Mesendoderm (in vitro differentiated cells): ENCODE results near the gene PRKCA.

Experiments
- DNase-seq: peaks from one replicate; pipeline ENCODE4 v3.0.0; 2013
- H2AK5ac ChIP-seq: 2 replicates; pipeline ENCODE4 v1.6.1; 2013; ENCODE audit warnings: low read length, inconsistent platforms
- H2BK120ac ChIP-seq: 2 replicates; pipeline ENCODE4 v1.6.1; 2013; ENCODE audit warnings: low read depth, mild to moderate bottlenecking, low read length, moderate library complexity, mixed read lengths
- H2BK15ac ChIP-seq: replicated peaks from 2 replicates; pipeline ENCODE4 v1.6.1; 2013; ENCODE audit warnings: low read depth, mild to moderate bottlenecking, moderate library complexity
- H2BK5ac ChIP-seq: 2 replicates; pipeline ENCODE4 v1.6.1; 2013; ENCODE audit warnings: low read length, inconsistent platforms
- H3K18ac ChIP-seq: 2 replicates; pipeline ENCODE4 v1.6.1; 2013; ENCODE audit warnings: mild to moderate bottlenecking, low read length, mixed read lengths
- H3K23ac ChIP-seq: one replicate; pipeline ENCODE4 v1.6.1; 2013; ENCODE audit warnings: low read length
- H3K27ac ChIP-seq: 2 replicates; pipeline ENCODE4 v1.5.1; 2013; ENCODE audit warnings: low read depth, mild to moderate bottlenecking, inconsistent platforms, low read length, moderate library complexity
- H3K27me3 ChIP-seq: 2 replicates; pipeline ENCODE4 v1.6.1; 2013; ENCODE audit warnings: low read length, control low read depth, mild to moderate bottlenecking, inconsistent platforms; ENCODE audit not compliant: insufficient read depth, poor library complexity
- H3K36me3 ChIP-seq: 2 replicates; pipeline ENCODE4 v1.6.1; 2013; ENCODE audit warnings: low read length, inconsistent platforms; ENCODE audit not compliant: control insufficient read depth, insufficient read depth
- H3K4ac ChIP-seq: one replicate; pipeline ENCODE4 v1.6.1; 2013; ENCODE audit warnings: low read depth, mild to moderate bottlenecking, low read length, moderate library complexity
- H3K4me1 ChIP-seq: 2 replicates; pipeline ENCODE4 v1.6.1; 2013; ENCODE audit warnings: low read depth, low read length, inconsistent platforms; ENCODE audit not compliant: control insufficient read depth
- H3K4me2 ChIP-seq: 2 replicates; pipeline ENCODE4 v1.6.1; 2013; ENCODE audit warnings: low read length
- H3K4me3 ChIP-seq: 2 replicates; pipeline ENCODE4 v1.5.1; 2013; ENCODE audit warnings: mild to moderate bottlenecking, low read length
- H3K56ac ChIP-seq: one replicate; pipeline ENCODE4 v1.6.1; 2013; ENCODE audit warnings: low read length
- H3K79me1 ChIP-seq: 2 replicates; pipeline ENCODE4 v1.6.1; 2013; ENCODE audit warnings: low read length, inconsistent platforms
- H3K79me2 ChIP-seq: 2 replicates; pipeline ENCODE4 v1.6.1; 2013; ENCODE audit warnings: mild to moderate bottlenecking, low read length; ENCODE audit not compliant: control insufficient read depth, insufficient read depth
- H3K9ac ChIP-seq: 2 replicates; pipeline ENCODE4 v1.6.1; 2013; ENCODE audit warnings: low read length, inconsistent platforms
- H4K5ac ChIP-seq: one replicate; pipeline ENCODE4 v1.6.1; 2013; ENCODE audit warnings: low read length
- H4K8ac ChIP-seq: one replicate; pipeline ENCODE4 v1.6.1; 2013; ENCODE audit warnings: low read depth, mild to moderate bottlenecking, control low read depth, low read length, moderate library complexity
- WGBS: extraction: QIAGEN DNeasy Blood & Tissue Kit; methylation state at CpG from one replicate; pipeline ENCODE4 v1.1.7; 2013; ENCODE audit warnings: low lambda C conversion rate, missing lambda C conversion rate; ENCODE audit not compliant: insufficient coverage; ENCODE audit errors: extremely low coverage; 5-methylcytosine and 5-hydroxymethylcytosine counted together

PRKCA gene

DNA sequence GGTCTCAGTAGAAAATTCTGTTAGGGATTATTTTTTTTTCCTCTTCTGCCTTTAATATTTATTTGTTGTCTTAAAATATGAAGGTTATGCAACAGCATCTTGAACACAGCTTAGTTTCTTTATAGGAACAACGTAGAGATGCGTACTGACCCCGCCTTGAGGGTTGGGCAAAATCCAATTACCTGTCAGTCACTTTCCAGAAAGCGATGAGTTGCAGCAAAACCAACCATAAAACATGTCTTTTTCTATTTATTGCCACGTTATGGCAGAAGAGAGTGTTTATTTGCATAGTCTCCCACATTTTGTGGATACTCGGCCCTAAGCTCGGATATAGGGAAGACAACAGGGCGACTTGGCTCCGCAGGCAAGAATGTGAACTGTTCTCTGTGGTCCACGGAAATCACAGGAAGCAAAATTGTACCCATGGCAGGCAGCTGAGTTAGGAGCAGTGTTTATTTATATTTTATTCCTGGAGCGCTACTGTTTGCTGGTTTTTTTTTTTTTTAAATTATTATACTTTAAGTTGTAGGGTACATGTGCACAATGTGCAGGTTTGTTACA, 488.2 kb downstream of the PRKCA start:
- Histone ChIP-seq H3K4me3 (no peak overlapping the region), H3K36me3 (no peaks in the 10 kb centered on the region), H3K4me1 (no peaks in the 10 kb centered on the region), H2AK5ac (no peak overlapping the region), H3K18ac (no peak overlapping the region), H3K27ac (no peak overlapping the region), H3K4me2 (no peak overlapping the region), H2BK120ac (no peak overlapping the region), H3K56ac (no peak overlapping the region), H3K9ac (no peak overlapping the region), H2BK5ac (no peak overlapping the region), H3K79me1 (no peaks in the 10 kb centered on the region), H3K27me3 (no peaks in the 10 kb centered on the region), H3K79me2 (no peaks in the 10 kb centered on the region), H4K5ac (no peak overlapping the region), H3K23ac (no peak overlapping the region), H2BK15ac (no peak overlapping the region), H4K8ac (no peak overlapping the region), H3K4ac (no peak overlapping the region)
- no peak for DNase-seq
- no CpG with 5 or more reads among the region's 11 CpGs for WGBS

DNA sequence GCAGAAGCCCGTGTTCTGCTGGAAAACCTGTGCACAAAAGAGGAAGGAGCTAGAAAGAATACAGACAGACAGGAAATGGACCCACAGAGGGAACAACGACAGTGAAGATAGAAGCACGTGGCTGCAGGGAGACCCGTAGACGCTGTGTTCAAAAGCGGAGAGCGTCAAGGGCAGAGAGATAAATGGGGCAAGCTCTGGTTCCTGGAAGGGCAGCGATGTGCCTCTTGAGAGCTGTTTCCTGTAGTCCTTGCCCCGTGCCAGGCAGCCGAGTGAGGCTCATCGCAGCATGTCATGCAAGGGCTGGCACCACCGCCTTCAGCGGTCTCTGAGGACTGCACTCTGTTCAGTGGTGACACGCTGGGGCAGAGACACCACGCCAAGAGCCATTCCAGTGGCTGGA, 488.9 kb downstream of the PRKCA start:
- no peak overlapping the region for H3K4ac ChIP-seq
- no peak overlapping the region for H3K9ac ChIP-seq
- H3K79me1 ChIP-seq = no peaks in the 10 kb centered on the region
- no peak overlapping the region for H3K4me3 ChIP-seq
- no peak overlapping the region for H4K8ac ChIP-seq
- H3K79me2 ChIP-seq = no peaks in the 10 kb centered on the region
- no peak overlapping the region for H2BK5ac ChIP-seq
- no peak overlapping the region for H3K23ac ChIP-seq
- no CpG with 5 or more reads among the region's 15 CpGs for WGBS
- no peak overlapping the region for H3K27ac ChIP-seq
- no peak overlapping the region for H3K56ac ChIP-seq
- DNase-seq = no peak
- no peaks in the 10 kb centered on the region for H3K4me1 ChIP-seq
- H2BK120ac ChIP-seq = no peak overlapping the region
- no peak overlapping the region for H3K18ac ChIP-seq
- no peak overlapping the region for H2BK15ac ChIP-seq
- H4K5ac ChIP-seq = no peak overlapping the region
- no peaks in the 10 kb centered on the region for H3K27me3 ChIP-seq
- no peak overlapping the region for H2AK5ac ChIP-seq
- no peak overlapping the region for H3K4me2 ChIP-seq
- H3K36me3 ChIP-seq = no peaks in the 10 kb centered on the region

DNA sequence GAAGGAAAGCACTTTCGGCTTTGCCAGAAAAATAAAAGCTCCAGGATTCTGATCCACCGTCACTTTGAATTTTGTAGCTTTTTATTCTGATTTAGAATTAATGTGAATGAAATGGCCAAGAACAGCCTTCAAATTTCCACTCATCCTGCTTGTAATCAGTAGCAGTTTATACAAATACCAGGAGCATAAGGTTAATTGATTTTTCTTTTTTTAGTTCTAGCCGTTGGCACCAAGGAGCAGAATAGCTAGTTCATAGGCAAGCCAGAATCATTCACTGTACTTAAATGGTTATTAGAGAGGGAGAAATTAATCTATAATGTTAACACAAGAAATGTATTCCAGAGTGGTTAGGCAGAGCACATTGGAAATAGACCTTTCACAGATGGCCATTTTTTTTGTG, 491.4 kb downstream of the PRKCA start:
- Histone ChIP-seq H3K4me3 (no peak overlapping the region), H3K18ac (no peak overlapping the region), H3K79me1 (no peaks in the 10 kb centered on the region), H3K27me3 (no peaks in the 10 kb centered on the region), H2BK5ac (no peak overlapping the region), H3K27ac (no peak overlapping the region), H3K56ac (peak overlapping the region; percentile 15), H3K4ac (no peak overlapping the region), H4K8ac (no peak overlapping the region), H3K79me2 (no peaks in the 10 kb centered on the region), H3K4me2 (no peak overlapping the region), H2BK15ac (no peak overlapping the region), H4K5ac (no peak overlapping the region), H3K4me1 (no peaks in the 10 kb centered on the region), H3K36me3 (no peaks in the 10 kb centered on the region), H3K23ac (no peak overlapping the region), H2BK120ac (no peak overlapping the region), H2AK5ac (no peak overlapping the region), H3K9ac (no peak overlapping the region)
- WGBS = no CpG with 5 or more reads among the region's 3 CpGs
- no peak for DNase-seq

DNA sequence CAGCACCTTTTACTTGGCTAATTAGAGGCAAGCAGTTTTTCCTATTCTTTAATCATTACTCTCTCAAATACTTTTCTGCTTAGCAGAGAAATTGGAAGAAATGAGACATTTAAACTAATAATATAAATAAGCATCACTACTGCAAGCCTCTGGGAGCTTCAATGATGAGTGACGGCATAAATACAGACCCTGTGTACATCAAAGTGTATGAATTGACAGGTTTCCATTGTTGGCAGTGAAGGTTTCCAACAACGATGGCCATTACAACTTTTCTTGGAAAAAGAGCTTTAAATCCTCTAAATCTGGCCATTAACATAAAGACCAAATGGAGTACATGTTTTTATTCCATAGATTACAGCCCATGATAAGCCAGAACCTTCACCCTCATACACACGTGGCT, 493.1 kb downstream of the PRKCA start:
- H3K9ac ChIP-seq = no peak overlapping the region

DNA sequence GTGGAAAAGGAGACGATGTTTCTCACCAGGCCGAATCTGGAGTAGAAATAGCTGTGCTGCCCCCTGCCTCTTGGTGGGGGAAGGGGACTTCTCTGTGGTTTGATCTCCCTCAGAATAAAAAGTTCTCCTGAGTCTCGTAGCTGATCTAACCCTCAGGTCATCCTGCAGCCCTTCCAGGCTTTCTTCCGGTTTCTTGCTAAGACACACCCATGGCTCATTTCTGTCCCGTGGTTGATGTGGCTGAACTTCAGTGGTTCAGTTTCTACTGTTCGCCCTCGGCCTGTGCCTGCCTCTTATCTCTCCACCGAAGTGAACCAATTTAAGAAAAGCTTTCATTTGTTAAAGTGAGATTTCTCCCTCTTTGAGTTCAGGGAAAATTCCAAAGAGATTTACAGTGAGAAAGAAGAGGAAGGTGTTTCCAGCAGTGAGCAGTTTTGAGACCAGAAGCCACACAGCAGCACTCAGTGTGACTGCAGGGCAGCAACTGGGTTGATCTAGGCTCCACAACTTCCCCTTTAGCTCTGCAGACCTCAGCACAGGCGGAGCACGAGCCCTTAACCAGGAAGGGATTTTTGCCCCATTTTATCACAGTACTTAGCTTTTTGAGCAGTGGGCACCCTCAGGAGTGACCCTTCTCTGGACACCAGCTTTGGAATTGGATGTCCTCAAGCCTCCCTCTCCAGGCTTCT, 497.6 kb downstream of the PRKCA start:
- Histone ChIP-seq H3K18ac (no peak overlapping the region), H2BK15ac (no peak overlapping the region), H3K56ac (no peak overlapping the region), H3K27ac (no peak overlapping the region), H2BK120ac (no peak overlapping the region), H3K4me1 (no peaks in the 10 kb centered on the region), H3K4me3 (no peak overlapping the region), H4K5ac (no peak overlapping the region), H3K9ac (no peak overlapping the region), H3K23ac (no peak overlapping the region), H3K27me3 (no peaks in the 10 kb centered on the region), H3K36me3 (no peaks in the 10 kb centered on the region), H2AK5ac (no peak overlapping the region), H3K79me1 (no peaks in the 10 kb centered on the region), H2BK5ac (no peak overlapping the region), H4K8ac (no peak overlapping the region), H3K79me2 (no peaks in the 10 kb centered on the region), H3K4me2 (no peak overlapping the region), H3K4ac (no peak overlapping the region)
- no CpG with 5 or more reads among the region's 10 CpGs for WGBS
- DNase-seq = no peak

More for the DNA sequence above, 493.1 kb downstream of the PRKCA start:
- Histone ChIP-seq H3K79me1 (no peaks in the 10 kb centered on the region), H3K27me3 (no peaks in the 10 kb centered on the region), H2BK5ac (no peak overlapping the region), H4K8ac (no peak overlapping the region), H3K27ac (no peak overlapping the region), H2BK15ac (no peak overlapping the region), H4K5ac (no peak overlapping the region), H2AK5ac (no peak overlapping the region), H3K56ac (no peak overlapping the region), H3K36me3 (no peaks in the 10 kb centered on the region), H3K4me1 (no peaks in the 10 kb centered on the region), H3K4me2 (no peak overlapping the region), H3K79me2 (no peaks in the 10 kb centered on the region), H3K23ac (no peak overlapping the region), H3K4ac (no peak overlapping the region), H2BK120ac (no peak overlapping the region), H3K4me3 (no peak overlapping the region), H3K18ac (no peak overlapping the region)
- no peak for DNase-seq
- no CpG with 5 or more reads among the region's 3 CpGs for WGBS

DNA sequence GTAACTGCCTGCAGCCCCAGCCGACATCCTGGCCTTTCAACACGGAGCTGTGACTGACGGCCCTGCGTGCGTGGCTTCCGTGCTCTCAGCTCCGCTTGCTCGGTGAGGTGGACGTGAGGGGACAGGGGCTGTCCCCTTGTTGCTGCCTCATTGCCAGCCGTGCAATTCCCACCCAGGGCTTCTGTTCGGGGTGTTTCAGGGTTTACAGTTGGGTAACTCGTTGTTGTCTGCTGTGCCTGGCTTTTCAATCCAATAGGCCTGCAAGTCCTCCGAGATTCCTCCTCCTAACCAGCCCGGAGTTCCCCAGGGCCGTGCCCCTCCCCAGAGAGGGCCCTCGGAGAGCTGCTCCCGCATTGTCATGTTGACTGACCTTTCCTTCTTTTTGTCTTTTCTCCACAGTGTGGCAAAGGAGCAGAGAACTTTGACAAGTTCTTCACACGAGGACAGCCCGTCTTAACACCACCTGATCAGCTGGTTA, 501.1 kb downstream of the PRKCA start:
- Histone ChIP-seq H2AK5ac (no peak overlapping the region), H3K27me3 (no peaks in the 10 kb centered on the region), H3K4ac (no peak overlapping the region), H4K5ac (no peak overlapping the region), H3K56ac (peak overlapping the region; percentile 56), H3K23ac (no peak overlapping the region), H3K4me2 (no peak overlapping the region), H2BK15ac (no peak overlapping the region), H2BK5ac (no peak overlapping the region), H3K4me3 (no peak overlapping the region), H3K79me1 (no peaks in the 10 kb centered on the region), H3K4me1 (no peaks in the 10 kb centered on the region), H3K36me3 (no peaks in the 10 kb centered on the region), H2BK120ac (no peak overlapping the region), H3K9ac (no peak overlapping the region), H3K18ac (no peak overlapping the region), H3K79me2 (no peaks in the 10 kb centered on the region), H3K27ac (no peak overlapping the region), H4K8ac (no peak overlapping the region)
- no peak for DNase-seq
- no CpG with 5 or more reads among the region's 19 CpGs for WGBS
